K562 (cell line): ENCODE data around the gene PRDX2. TPM values are rescaled to one million over a fixed set of nuclear protein-coding genes. Genes with fewer than 3 reads are reported as not detected.

Experiments
- ATF7 ChIP-seq: fragments of 450-650 bp; IDR thresholded peaks from 2 replicates; pipeline ENCODE4 v1.7.1; 2014; ENCODE audit warnings: mild to moderate bottlenecking, moderate library complexity
- BRCA1 ChIP-seq, 2 experiments: fragments of 450-650 bp in 1 of 2; sonication (generic) in 1 of 2; formaldehyde crosslinking in 1 of 2; IDR thresholded peaks; 2 replicates each; pipeline versions ENCODE4 v1.5.0 to v1.6.1; 2017 to 2020; ENCODE audit warnings: mild to moderate bottlenecking in 1 of 2, missing genetic modification reagents in 1 of 2
- BRF1 ChIP-seq: IDR thresholded peaks from 3 replicates; pipeline ENCODE4 v1.6.1; 2011; ENCODE audit warnings: borderline replicate concordance, mild to moderate bottlenecking; ENCODE audit not compliant: insufficient read length; ENCODE audit errors: extremely low read depth
- DACH1 ChIP-seq: fragments of 450-650 bp; IDR thresholded peaks from 2 replicates; pipeline ENCODE4 v1.6.1; 2018; ENCODE audit not compliant: partially characterized antibody
- E2F4 ChIP-seq: sonication (generic); formaldehyde crosslinking; IDR thresholded peaks from 2 replicates; pipeline ENCODE4 v1.8.0; 2022; ENCODE audit warnings: mild to moderate bottlenecking, low read depth, missing genetic modification reagents
- HBP1 ChIP-seq: fragments of 450-650 bp; formaldehyde crosslinking; IDR thresholded peaks from 2 replicates; pipeline ENCODE4 v1.4.0; 2022; ENCODE audit warnings: missing genetic modification characterization
- MCM7 ChIP-seq, 2 experiments: fragments of 450-650 bp; IDR thresholded peaks; 2 replicates each; pipeline ENCODE4 v1.6.1; 2016 to 2018
- POLR2AphosphoS2 ChIP-seq: IDR thresholded peaks from 2 replicates; pipeline ENCODE4 v1.6.1; 2012; ENCODE audit warnings: low read length, improper control_type of control experiment
- PRPF4 ChIP-seq: fragments of 200-400 bp; formaldehyde crosslinking; IDR thresholded peaks from one replicate; pipeline ENCODE4 v1.6.1; 2017; ENCODE audit warnings: low read length, low read depth, mild to moderate bottlenecking; ENCODE audit not compliant: insufficient read depth, poor library complexity, severe bottlenecking
- RAD21 ChIP-seq, 2 experiments: fragments of 250-450 bp in 1 of 2; fragments of 450-650 bp in 1 of 2; sonication (Bioruptor Pico) in 1 of 2; formaldehyde crosslinking in 1 of 2; IDR thresholded peaks in 1 of 2; conservative IDR thresholded peaks in 1 of 2; 2 replicates each; pipeline versions ENCODE4 v1.4.0 to v1.8.0; 2020 to 2022; ENCODE audit warnings: mild to moderate bottlenecking in 2 of 2, moderate library complexity in 1 of 2
- SNRNP70 ChIP-seq: fragments of 200-400 bp; formaldehyde crosslinking; optimal IDR thresholded peaks from 2 replicates; pipeline ENCODE3; 2017; ENCODE audit warnings: low read depth, low read length
- YY1 ChIP-seq, 3 experiments: IDR thresholded peaks; 2 replicates each; pipeline ENCODE4 v1.6.1; 2011; ENCODE audit warnings: low read length in 2 of 3, mild to moderate bottlenecking in 2 of 3, moderate library complexity in 2 of 3, borderline replicate concordance in 1 of 3, control low read depth in 1 of 3, low read depth in 1 of 3; ENCODE audit not compliant: insufficient read depth in 3 of 3, insufficient replicate concordance in 2 of 3, control insufficient read depth in 1 of 3, insufficient read length in 1 of 3; ENCODE audit errors: extremely low read depth in 1 of 3
- ZBTB8A ChIP-seq: fragments of 450-650 bp; IDR thresholded peaks from 2 replicates; pipeline ENCODE4 v1.6.1; 2018; ENCODE audit warnings: mild to moderate bottlenecking, moderate library complexity; ENCODE audit not compliant: partially characterized antibody
- ZNF280B ChIP-seq: fragments of 250-450 bp; sonication (Bioruptor Pico); IDR thresholded peaks from 2 replicates; pipeline ENCODE4 v1.5.1; 2021; ENCODE audit warnings: mild to moderate bottlenecking
- ZNF583 ChIP-seq: fragments of 250-450 bp; sonication (Bioruptor Pico); IDR thresholded peaks from 2 replicates; pipeline ENCODE4 v1.4.0; 2020
- ZNF764 ChIP-seq: fragments of 250-450 bp; sonication (Bioruptor Pico); IDR thresholded peaks from 2 replicates; pipeline ENCODE4 v1.4.0; 2020; ENCODE audit warnings: low read depth, mild to moderate bottlenecking, moderate library complexity
- polyA plus RNA-seq, 8 experiments: library from polyadenylated mRNA; depleted of rRNA in 4 of 8; stranded (reverse) in 5 of 8; unstranded in 3 of 8; fragments of >200 nt; fragmentation: Nextera tagmentation in 2 of 8; fragmentation: Illumina TruSeq in 1 of 8; extraction: Ambion mirVana in 2 of 8; extraction: Trizol in 1 of 8; gene quantifications; 2 replicates each; pipeline versions ENCODE4 v1.2.1 to v1.2.3, GENCODE V29; 2011 to 2014; ENCODE audit warnings: inconsistent platforms in 1 of 8, missing spikeins in 1 of 8
- total RNA-seq, 7 experiments: library from RNA; depleted of rRNA in 6 of 7; stranded (reverse); fragments of >200 nt in 6 of 7; fragmentation: Illumina TruSeq in 2 of 7; extraction: Trizol in 2 of 7; gene quantifications; 2 replicates each; pipeline versions ENCODE4 v1.2.1 to v1.2.3, GENCODE V29; 2011 to 2021; ENCODE audit warnings: low replicate concordance in 1 of 7

PRDX2 gene
- total and polyA plus RNA-seq, 9 of the 15 experiments (the other 6 are each of a cell fraction or from before 2014, with no cell fraction given): 206 to 1,183 (median 415) TPM

- no peak for TF ChIP-seq ZNF280B (CRISPR knock-in tag)
- no peak for TF ChIP-seq ZNF583 (CRISPR knock-in tag)
- no peak for TF ChIP-seq BRCA1 (IDR thresholded peaks at IDR 0.05)
- no peak for TF ChIP-seq BRCA1 (CRISPR knock-in tag; IDR thresholded peaks at IDR 0.05)
- peak; percentile 45; the same call in 1 of the 2 replicates for TF ChIP-seq E2F4 (CRISPR knock-in tag)
- no peak for TF ChIP-seq MCM7 (IDR thresholded peaks at IDR 0.05)
- TF ChIP-seq SNRNP70: no peak
- TF ChIP-seq ATF7: peak; percentile 66; the same call in 1 of the 2 replicates
- peak; percentile 91 for TF ChIP-seq POLR2AphosphoS2
- no peak for TF ChIP-seq YY1 (IDR thresholded peaks at IDR 0.05; ENCODE audit: borderline replicate concordance in 1 of 3, control insufficient read depth in 1 of 3, extremely low read depth in 1 of 3, insufficient read depth in 3 of 3, insufficient read length in 1 of 3, insufficient replicate concordance in 2 of 3, low read depth in 1 of 3, low read length in 2 of 3)
- no peak for TF ChIP-seq ZNF764 (CRISPR knock-in tag)
- TF ChIP-seq BRF1: no peak
- TF ChIP-seq ZBTB8A: no peak
- no peak for TF ChIP-seq DACH1
- TF ChIP-seq RAD21 (CRISPR knock-in tag; conservative IDR thresholded peaks at IDR 0.05 in 1 of 2, IDR thresholded peaks at IDR 0.05 in 1 of 2): no peak
- TF ChIP-seq PRPF4: peak; percentile 69
- TF ChIP-seq HBP1: no peak
Measured at GRCh38 chr19:12793290-12794195, 8.1 kb downstream of the PRDX2 start (continued).
